Colon (tissue), 2 donors: ENCODE results near the gene FYN.

Experiments
- FAIRE-seq: peaks from 2 replicates; lab custom pipeline; 2012; peaks lifted over from hg19 to GRCh38; lab: Jason Lieb, UNC
- donor health status: control.
- donor health status: control.

FYN gene

GRCh38 chr6:111831408-111831807 is 41.8 kb downstream of the FYN start:
- no peak for FAIRE-seq

GRCh38 chr6:111829998-111830397 is 43.3 kb downstream of the FYN start:
- FAIRE-seq = no peak

GRCh38 chr6:111829581-111829980 is 43.7 kb downstream of the FYN start:
- FAIRE-seq = no peak

GRCh38 chr6:111828809-111829208 is 44.4 kb downstream of the FYN start:
- FAIRE-seq = no peak

- no peak for FAIRE-seq
These were observed 47.7 kb downstream of the FYN start for GRCh38 chr6:111825439-111826086.

- no peak for FAIRE-seq
These were observed 48.5 kb downstream of the FYN start for GRCh38 chr6:111824608-111825337.

- FAIRE-seq = no peak
These were observed 49.2 kb downstream of the FYN start for GRCh38 chr6:111823831-111824607.

- FAIRE-seq = no peak
These were observed 50.2 kb downstream of the FYN start for GRCh38 chr6:111823012-111823411.

- no peak for FAIRE-seq
These were observed 53.8 kb downstream of the FYN start for GRCh38 chr6:111819458-111819857.

- no peak for FAIRE-seq
These were observed 54.6 kb downstream of the FYN start for GRCh38 chr6:111818539-111819226.

- FAIRE-seq = no peak
These were observed 55.7 kb downstream of the FYN start for GRCh38 chr6:111817451-111818120.

GRCh38 chr6:111813677-111814310 is 59.5 kb downstream of the FYN start:
- FAIRE-seq = no peak

- no peak for FAIRE-seq
These were observed 60.0 kb downstream of the FYN start for GRCh38 chr6:111813237-111813636.

- no peak for FAIRE-seq
These were observed 60.9 kb downstream of the FYN start for GRCh38 chr6:111812060-111813038.

- FAIRE-seq = no peak
These were observed 62.7 kb downstream of the FYN start for GRCh38 chr6:111810294-111811131.

GRCh38 chr6:111809766-111810165 is 63.5 kb downstream of the FYN start:
- no peak for FAIRE-seq

- FAIRE-seq = no peak
These were observed 64.0 kb downstream of the FYN start for GRCh38 chr6:111809264-111809663.

- no peak for FAIRE-seq
These were observed 64.8 kb downstream of the FYN start for GRCh38 chr6:111808493-111808892.
